B cell (primary cell): ENCODE data around the gene ABCA12.

Experiments
- EZH2 ChIP-seq: IDR thresholded peaks from 2 replicates; pipeline ENCODE4 v1.6.1; 2012; ENCODE audit warnings: borderline replicate concordance, low read depth, mild to moderate bottlenecking, moderate library complexity, low read length; ENCODE audit not compliant: insufficient read depth, poor library complexity, severe bottlenecking
- TF ChIP-seq, protein P1 (sequence below): fragments of 200-600 bp; IDR thresholded peaks from one replicate; pipeline ENCODE4 v1.8.0; 2022; ENCODE audit warnings: antibody characterized with exemption, mild to moderate bottlenecking

DNA sequence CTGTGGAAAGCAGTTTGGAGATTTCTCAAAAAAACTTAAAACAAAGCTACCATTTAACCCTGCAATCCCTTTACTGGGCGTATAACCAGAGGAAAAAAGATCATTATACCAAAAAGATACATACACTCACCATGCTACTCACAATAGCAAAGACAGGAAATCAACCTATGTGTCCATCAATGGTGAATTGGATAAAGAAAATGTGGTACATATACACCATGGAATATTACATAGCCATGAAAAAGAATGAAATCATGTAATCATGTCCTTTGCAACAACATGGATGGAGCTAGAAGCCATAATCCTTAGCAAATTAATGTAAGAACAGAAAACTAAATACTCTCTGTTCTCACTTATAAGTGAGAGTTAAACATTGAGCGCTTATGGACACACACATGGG is 18.6 kb downstream of the ABCA12 start:
- TF ChIP-seq, protein P1, sequence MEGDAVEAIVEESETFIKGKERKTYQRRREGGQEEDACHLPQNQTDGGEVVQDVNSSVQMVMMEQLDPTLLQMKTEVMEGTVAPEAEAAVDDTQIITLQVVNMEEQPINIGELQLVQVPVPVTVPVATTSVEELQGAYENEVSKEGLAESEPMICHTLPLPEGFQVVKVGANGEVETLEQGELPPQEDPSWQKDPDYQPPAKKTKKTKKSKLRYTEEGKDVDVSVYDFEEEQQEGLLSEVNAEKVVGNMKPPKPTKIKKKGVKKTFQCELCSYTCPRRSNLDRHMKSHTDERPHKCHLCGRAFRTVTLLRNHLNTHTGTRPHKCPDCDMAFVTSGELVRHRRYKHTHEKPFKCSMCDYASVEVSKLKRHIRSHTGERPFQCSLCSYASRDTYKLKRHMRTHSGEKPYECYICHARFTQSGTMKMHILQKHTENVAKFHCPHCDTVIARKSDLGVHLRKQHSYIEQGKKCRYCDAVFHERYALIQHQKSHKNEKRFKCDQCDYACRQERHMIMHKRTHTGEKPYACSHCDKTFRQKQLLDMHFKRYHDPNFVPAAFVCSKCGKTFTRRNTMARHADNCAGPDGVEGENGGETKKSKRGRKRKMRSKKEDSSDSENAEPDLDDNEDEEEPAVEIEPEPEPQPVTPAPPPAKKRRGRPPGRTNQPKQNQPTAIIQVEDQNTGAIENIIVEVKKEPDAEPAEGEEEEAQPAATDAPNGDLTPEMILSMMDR = no peak
- no peak for TF ChIP-seq EZH2
